HEK293 (cell line): ENCODE measurements around the gene DHRS7C.

ENCODE experiments used
- CTCF ChIA-PET: fragments of 350-600 bp; formaldehyde crosslinking; extraction: SDS; loops from one replicate; lab custom pipeline; 2021; ENCODE audit warnings: antibody characterized with exemption; lab: Yijun Ruan, JAX
- POLR2A ChIA-PET: fragments of 300-600 bp; formaldehyde crosslinking; extraction: SDS; loops from one replicate; lab custom pipeline; 2020; ENCODE audit warnings: antibody characterized with exemption, inconsistent platforms; lab: Yijun Ruan, JAX
- H3K27ac ChIP-seq: fragments of 200-500 bp; sonication (Bioruptor generic); 2 replicates; pipeline ENCODE4 v1.5.1; 2014; ENCODE audit warnings: low read depth, low read length, control low read depth, inconsistent platforms; ENCODE audit errors: extremely low read depth
- H3K36me3 ChIP-seq, 2 experiments: fragments of 200-500 bp in 1 of 2; sonication (Bioruptor generic) in 1 of 2; 1 replicate in 1 of 2; 2 replicates in 1 of 2; pipeline ENCODE4 v1.5.1; 2014 to 2017; ENCODE audit warnings: inconsistent platforms in 2 of 2, low read length in 2 of 2; ENCODE audit not compliant: control insufficient read depth in 2 of 2, insufficient read depth in 1 of 2
- H3K4me1 ChIP-seq: fragments of 200-500 bp; sonication (Bioruptor generic); 2 replicates; pipeline ENCODE4 v1.5.1; 2014; ENCODE audit warnings: mild to moderate bottlenecking, low read length, inconsistent platforms; ENCODE audit not compliant: control insufficient read depth, insufficient read depth
- H3K4me3 ChIP-seq: 2 replicates; pipeline ENCODE4 v1.5.1; 2011; ENCODE audit warnings: low read depth, mild to moderate bottlenecking, control low read depth, low read length, moderate library complexity
- H3K9me3 ChIP-seq: fragments of 200-500 bp; sonication (Bioruptor generic); 2 replicates; pipeline ENCODE4 v1.5.1; 2014; ENCODE audit warnings: low read depth, low read length, inconsistent platforms; ENCODE audit not compliant: control insufficient read depth, insufficient read depth
- HOXC10 ChIP-seq: sonication (generic); formaldehyde crosslinking; IDR thresholded peaks from 2 replicates; pipeline ENCODE4 v1.8.1; 2023; ENCODE audit warnings: mild to moderate bottlenecking, missing genetic modification reagents
- REPIN1 ChIP-seq: fragments of 450-650 bp; formaldehyde crosslinking; IDR thresholded peaks from 2 replicates; pipeline ENCODE4 v1.5.1; 2017; ENCODE audit warnings: missing biosample characterization, missing genetic modification characterization, low read depth
- REST ChIP-seq: fragments of 450-650 bp; formaldehyde crosslinking; IDR thresholded peaks from 2 replicates; pipeline ENCODE4 v1.5.1; 2016; ENCODE audit warnings: missing biosample characterization, missing genetic modification characterization
- ZBTB10 ChIP-seq: fragments of 450-650 bp; formaldehyde crosslinking; IDR thresholded peaks from 2 replicates; pipeline ENCODE4 v1.5.1; 2016; ENCODE audit warnings: missing biosample characterization, missing genetic modification characterization
- ZBTB20 ChIP-seq: fragments of 450-650 bp; formaldehyde crosslinking; IDR thresholded peaks from 2 replicates; pipeline ENCODE4 v1.5.1; 2016; ENCODE audit warnings: missing biosample characterization, missing genetic modification characterization
- ZEB2 ChIP-seq: fragments of 450-650 bp; formaldehyde crosslinking; IDR thresholded peaks from 2 replicates; pipeline ENCODE4 v1.5.1; 2016; ENCODE audit warnings: missing biosample characterization, missing genetic modification characterization
- ZNF221 ChIP-seq: fragments of 450-650 bp; formaldehyde crosslinking; IDR thresholded peaks from 2 replicates; pipeline ENCODE4 v1.5.1; 2017; ENCODE audit warnings: missing biosample characterization, missing genetic modification characterization, borderline replicate concordance
- ZNF239 ChIP-seq: fragments of 450-650 bp; formaldehyde crosslinking; IDR thresholded peaks from 2 replicates; pipeline ENCODE4 v1.5.1; 2016; ENCODE audit warnings: missing biosample characterization, missing genetic modification characterization
- ZNF24 ChIP-seq: fragments of 450-650 bp; formaldehyde crosslinking; IDR thresholded peaks from 2 replicates; pipeline ENCODE4 v1.5.1; 2016; ENCODE audit warnings: missing biosample characterization, missing genetic modification characterization
- ZNF521 ChIP-seq: fragments of 450-650 bp; formaldehyde crosslinking; IDR thresholded peaks from 2 replicates; pipeline ENCODE4 v1.5.1; 2017; ENCODE audit warnings: missing biosample characterization, mild to moderate bottlenecking, missing genetic modification characterization
- ZNF529 ChIP-seq: fragments of 450-650 bp; formaldehyde crosslinking; IDR thresholded peaks from 2 replicates; pipeline ENCODE4 v1.5.1; 2017; ENCODE audit warnings: missing genetic modification characterization, missing biosample characterization; ENCODE audit not compliant: insufficient replicate concordance
- ZNF561 ChIP-seq: fragments of 450-650 bp; IDR thresholded peaks from 2 replicates; pipeline ENCODE4 v1.5.1; 2018; ENCODE audit warnings: missing biosample characterization, missing genetic modification characterization, borderline replicate concordance
- ZNF600 ChIP-seq: fragments of 450-650 bp; formaldehyde crosslinking; IDR thresholded peaks from 2 replicates; pipeline ENCODE4 v1.5.1; 2016; ENCODE audit warnings: missing biosample characterization, missing genetic modification characterization
- ZNF610 ChIP-seq: fragments of 450-650 bp; formaldehyde crosslinking; IDR thresholded peaks from 2 replicates; pipeline ENCODE4 v1.5.1; 2016; ENCODE audit warnings: missing biosample characterization, missing genetic modification characterization, borderline replicate concordance
- ZNF621 ChIP-seq: fragments of 450-650 bp; formaldehyde crosslinking; IDR thresholded peaks from 2 replicates; pipeline ENCODE4 v1.5.1; 2017; ENCODE audit warnings: missing biosample characterization, missing genetic modification characterization
- ZNF629 ChIP-seq: fragments of 450-650 bp; formaldehyde crosslinking; IDR thresholded peaks from 2 replicates; pipeline ENCODE4 v1.5.1; 2017; ENCODE audit warnings: missing biosample characterization, missing genetic modification characterization
- TF ChIP-seq, protein P1 (sequence below): fragments of 450-650 bp; formaldehyde crosslinking; IDR thresholded peaks from 2 replicates; pipeline ENCODE4; 2016; ENCODE audit warnings: missing biosample characterization, missing genetic modification characterization
- TF ChIP-seq, protein P2 (sequence below): fragments of 450-650 bp; formaldehyde crosslinking; IDR thresholded peaks from 2 replicates; pipeline ENCODE4 v1.5.1; 2016; ENCODE audit warnings: missing biosample characterization, missing genetic modification characterization

Gene DHRS7C

GRCh38 chr17:9780552-9780951 is 10.8 kb downstream of the DHRS7C start:
- no peaks in the 10 kb centered on the region for H3K9me3 ChIP-seq
- POLR2A ChIA-PET: no interaction called here
- no peaks in the 10 kb centered on the region for H3K36me3 ChIP-seq
- H3K27ac ChIP-seq: no peak overlapping the region
- no peak overlapping the region for H3K4me3 ChIP-seq
- no peaks in the 10 kb centered on the region for H3K4me1 ChIP-seq
- TF ChIP-seq ZBTB20 (tag by site-specific recombination): no peak
- 0 out of 2 replicates have a peak, but pooled peaks have one; percentile 61 for TF ChIP-seq ZNF239 (tag by site-specific recombination)
- no peak for TF ChIP-seq ZNF600
- no peak for TF ChIP-seq ZNF221 (tag by site-specific recombination)
- CTCF ChIA-PET: interaction anchor here (1.8 kb wide), 1 partner anchor 12 kb away, joined by 10 read pairs; no protein-coding TSS in a partner anchor

GRCh38 chr17:9776911-9777310 is 14.5 kb downstream of the DHRS7C start:
- no peak overlapping the region for H3K27ac ChIP-seq
- no peaks in the 10 kb centered on the region for H3K9me3 ChIP-seq
- ChIA-PET CTCF (interaction anchor here (0.7 kb wide), 1 partner anchor 339 kb away, joined by 3 read pairs; no protein-coding TSS in a partner anchor), POLR2A (no interaction called here)
- no peak overlapping the region for H3K4me3 ChIP-seq
- H3K36me3 ChIP-seq: no peaks in the 10 kb centered on the region
- TF ChIP-seq ZNF521 (tag by site-specific recombination) (no peak), HOXC10 (CRISPR knock-in tag) (no peak), ZNF221 (tag by site-specific recombination) (no peak), ZNF621 (tag by site-specific recombination) (no peak), REST (tag by site-specific recombination) (no peak), ZEB2 (tag by site-specific recombination) (no peak), ZNF629 (no peak), ZNF529 (tag by site-specific recombination) (no peak), ZNF24 (no peak), ZNF610 (tag by site-specific recombination) (no peak), REPIN1 (tag by site-specific recombination) (no peak), ZNF561 (tag by site-specific recombination) (no peak), ZBTB10 (tag by site-specific recombination) (no peak)
- TF ChIP-seq, protein P1, sequence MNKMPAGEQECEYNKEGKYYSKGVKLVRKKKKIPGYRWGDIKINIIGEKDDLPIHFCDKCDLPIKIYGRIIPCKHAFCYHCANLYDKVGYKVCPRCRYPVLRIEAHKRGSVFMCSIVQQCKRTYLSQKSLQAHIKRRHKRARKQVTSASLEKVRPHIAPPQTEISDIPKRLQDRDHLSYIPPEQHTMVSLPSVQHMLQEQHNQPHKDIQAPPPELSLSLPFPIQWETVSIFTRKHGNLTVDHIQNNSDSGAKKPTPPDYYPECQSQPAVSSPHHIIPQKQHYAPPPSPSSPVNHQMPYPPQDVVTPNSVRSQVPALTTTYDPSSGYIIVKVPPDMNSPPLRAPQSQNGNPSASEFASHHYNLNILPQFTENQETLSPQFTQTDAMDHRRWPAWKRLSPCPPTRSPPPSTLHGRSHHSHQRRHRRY (tag by site-specific recombination): no peak
- TF ChIP-seq, protein P2, sequence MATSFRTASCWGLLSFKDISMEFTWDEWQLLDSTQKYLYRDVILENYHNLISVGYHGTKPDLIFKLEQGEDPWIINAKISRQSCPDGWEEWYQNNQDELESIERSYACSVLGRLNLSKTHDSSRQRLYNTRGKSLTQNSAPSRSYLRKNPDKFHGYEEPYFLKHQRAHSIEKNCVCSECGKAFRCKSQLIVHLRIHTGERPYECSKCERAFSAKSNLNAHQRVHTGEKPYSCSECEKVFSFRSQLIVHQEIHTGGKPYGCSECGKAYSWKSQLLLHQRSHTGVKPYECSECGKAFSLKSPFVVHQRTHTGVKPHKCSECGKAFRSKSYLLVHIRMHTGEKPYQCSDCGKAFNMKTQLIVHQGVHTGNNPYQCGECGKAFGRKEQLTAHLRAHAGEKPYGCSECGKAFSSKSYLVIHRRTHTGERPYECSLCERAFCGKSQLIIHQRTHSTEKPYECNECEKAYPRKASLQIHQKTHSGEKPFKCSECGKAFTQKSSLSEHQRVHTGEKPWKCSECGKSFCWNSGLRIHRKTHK: no peak
- no peaks in the 10 kb centered on the region for H3K4me1 ChIP-seq
